WTC11 (cell line): Measurements from ENCODE around the gene TMEM100. TPM values are rescaled to one million over a fixed set of nuclear protein-coding genes. Genes with fewer than 3 reads are reported as not detected.
A peak's percentile ranks its signal among the peaks of the same experiment; 100 is the strongest.

Experiments
- ATAC-seq: fragments of 200-7000 bp; cut with Tn5 transposase; 2 replicates; pipeline ENCODE4 v1.10.0; 2021; ENCODE audit warnings: mild to moderate bottlenecking, moderate library complexity
- CTCF ChIA-PET: fragments of 300-600 bp; sonication (Branson Sonifier 250); formaldehyde crosslinking; loops from one replicate; lab custom pipeline; 2021; ENCODE audit warnings: antibody characterized with exemption; lab: Charles Lee
- POLR2A ChIA-PET: fragments of 350-600 bp; sonication (Branson Sonifier 250); formaldehyde crosslinking; loops from one replicate; lab custom pipeline; 2021; ENCODE audit warnings: antibody characterized with exemption; lab: Charles Lee
- DNase-seq: peaks from one replicate; pipeline ENCODE4 v3.0.0; 2021; ENCODE audit warnings: low spot score
- H3K27ac Mint-ChIP-seq: 2 replicates; pipeline ENCODE4 v1.8.0; 2021; ENCODE audit warnings: mixed read lengths
- H3K27me3 Mint-ChIP-seq: 2 replicates; pipeline ENCODE4 v1.8.0; 2021; ENCODE audit warnings: low read depth, mild to moderate bottlenecking, moderate library complexity, mixed read lengths
- H3K36me3 Mint-ChIP-seq: 2 replicates; pipeline ENCODE4 v1.8.0; 2021; ENCODE audit warnings: mixed read lengths
- H3K4me1 Mint-ChIP-seq: 2 replicates; pipeline ENCODE4 v1.8.0; 2022; ENCODE audit warnings: mixed read lengths
- H3K4me3 Mint-ChIP-seq: 2 replicates; pipeline ENCODE4 v1.8.0; 2021; ENCODE audit warnings: mild to moderate bottlenecking, moderate library complexity, mixed read lengths
- H3K9me3 Mint-ChIP-seq: 2 replicates; pipeline ENCODE4 v1.8.0; 2021; ENCODE audit warnings: mixed read lengths
- ARID4B ChIP-seq: sonication (generic); formaldehyde crosslinking; IDR thresholded peaks from 2 replicates; pipeline ENCODE4 v1.8.0; 2023; ENCODE audit warnings: missing genetic modification reagents, mild to moderate bottlenecking, borderline replicate concordance
- CDX4 ChIP-seq: fragments of 250-450 bp; sonication (Bioruptor Pico); IDR thresholded peaks from 2 replicates; pipeline ENCODE4 v1.9.0; 2021; ENCODE audit warnings: moderate library complexity, mild to moderate bottlenecking, inconsistent platforms, borderline replicate concordance
- CTCF ChIP-seq: fragments of 200-600 bp; IDR thresholded peaks from 2 replicates; pipeline ENCODE4 v1.8.0; 2022; ENCODE audit warnings: antibody characterized with exemption
- ERG ChIP-seq: fragments of 250-450 bp; sonication (Bioruptor Pico); IDR thresholded peaks from 2 replicates; pipeline ENCODE4 v1.8.0; 2021; ENCODE audit warnings: mild to moderate bottlenecking
- IRF1 ChIP-seq: sonication (generic); formaldehyde crosslinking; IDR thresholded peaks from 2 replicates; pipeline ENCODE4 v1.8.0; 2023; ENCODE audit warnings: missing genetic modification reagents
- JAZF1 ChIP-seq: fragments of 250-450 bp; sonication (Bioruptor Pico); IDR thresholded peaks from 2 replicates; pipeline ENCODE4 v1.9.0; 2021; ENCODE audit warnings: moderate library complexity, mild to moderate bottlenecking, inconsistent platforms
- JUN ChIP-seq: sonication (generic); formaldehyde crosslinking; IDR thresholded peaks from 2 replicates; pipeline ENCODE4 v1.8.0; 2023; ENCODE audit warnings: mild to moderate bottlenecking, missing genetic modification reagents
- MYBL2 ChIP-seq: sonication (generic); formaldehyde crosslinking; IDR thresholded peaks from 2 replicates; pipeline ENCODE4 v1.8.1; 2023; ENCODE audit warnings: mild to moderate bottlenecking, moderate library complexity, missing genetic modification reagents
- NR2C2 ChIP-seq: sonication (generic); formaldehyde crosslinking; IDR thresholded peaks from 2 replicates; pipeline ENCODE4 v1.8.0; 2022; ENCODE audit warnings: mild to moderate bottlenecking, missing genetic modification reagents
- PRDM15 ChIP-seq: sonication (generic); formaldehyde crosslinking; IDR thresholded peaks from 2 replicates; pipeline ENCODE4 v1.8.0; 2022; ENCODE audit warnings: missing genetic modification reagents
- RELA ChIP-seq: sonication (generic); formaldehyde crosslinking; IDR thresholded peaks from 2 replicates; pipeline ENCODE4 v1.8.1; 2022; ENCODE audit warnings: missing genetic modification reagents, mild to moderate bottlenecking, borderline replicate concordance
- SMAD4 ChIP-seq: sonication (generic); formaldehyde crosslinking; IDR thresholded peaks from 2 replicates; pipeline ENCODE4 v1.8.0; 2022; ENCODE audit warnings: mild to moderate bottlenecking, missing genetic modification reagents
- SOX15 ChIP-seq: fragments of 250-450 bp; sonication (Bioruptor Pico); IDR thresholded peaks from 2 replicates; pipeline ENCODE4 v1.9.0; 2021; ENCODE audit warnings: mild to moderate bottlenecking
- TEAD1 ChIP-seq: sonication (generic); formaldehyde crosslinking; IDR thresholded peaks from 2 replicates; pipeline ENCODE4 v1.8.0; 2022; ENCODE audit warnings: mild to moderate bottlenecking, missing genetic modification reagents
- ZNF281 ChIP-seq: sonication (generic); formaldehyde crosslinking; IDR thresholded peaks from 2 replicates; pipeline ENCODE4 v1.8.0; 2023; ENCODE audit warnings: mild to moderate bottlenecking, missing genetic modification reagents
- ZNF671 ChIP-seq: fragments of 250-450 bp; sonication (Bioruptor Pico); IDR thresholded peaks from 2 replicates; pipeline ENCODE4 v1.8.0; 2021; ENCODE audit warnings: mild to moderate bottlenecking
- total RNA-seq: library from RNA; stranded (reverse); gene quantifications from 3 replicates; pipeline ENCODE4 v1.2.3, GENCODE V29; 2021

The TMEM100 gene
- total RNA-seq, 1 experiment from 2014 or later = 1.1 TPM

GRCh38 chr17:55735731-55736405 lies 13.2 kb upstream of the TMEM100 start:
- ATAC-seq = peak; percentile 46
- no peaks in the 10 kb centered on the region for H3K27me3 Mint-ChIP-seq
- TF ChIP-seq CTCF (peak; percentile 18; the same call in 1 of the 2 replicates), SOX15 (no peak), CDX4 (CRISPR knock-in tag) (no peak), JAZF1 (CRISPR knock-in tag) (no peak), MYBL2 (CRISPR knock-in tag) (no peak), JUN (no peak)
- H3K36me3 Mint-ChIP-seq = no peaks in the 10 kb centered on the region
- peaks cover 46% of the 10 kb centered on the region for H3K4me1 Mint-ChIP-seq
- no peak overlapping the region for H3K4me3 Mint-ChIP-seq
- DNase-seq = peak; percentile 24
- ChIA-PET POLR2A (no interaction called here), CTCF (interaction anchor here (0.6 to 1.7 kb wide), 13 partner anchors 11 to 236 kb away, joined by 3 to 22 read pairs (median 5); partner anchors contain the start of genes PCTP and TMEM100)
- no peaks in the 10 kb centered on the region for H3K9me3 Mint-ChIP-seq
- H3K27ac Mint-ChIP-seq = no peak overlapping the region

GRCh38 chr17:55734128-55734781 lies 11.6 kb upstream of the TMEM100 start:
- Mint-ChIP-seq H3K4me3 (peak overlapping the region; percentile 36), H3K4me1 (peaks cover 51% of the 10 kb centered on the region), H3K27me3 (no peaks in the 10 kb centered on the region), H3K27ac (no peak overlapping the region; the same call in 1 of the 2 replicates), H3K36me3 (no peaks in the 10 kb centered on the region), H3K9me3 (no peaks in the 10 kb centered on the region)
- ChIA-PET CTCF (interaction anchor here (0.8 to 2.0 kb wide), 7 partner anchors 9 to 132 kb away, joined by 4 to 13 read pairs (median 6); partner anchors contain the start of genes PCTP and TMEM100), POLR2A (interaction anchor here (0.7 kb wide), 1 partner anchor 17 kb away, joined by 3 read pairs; the partner anchor contains the start of gene PCTP)
- peak; percentile 45 for ATAC-seq
- peak; percentile 33 for DNase-seq
- TF ChIP-seq ZNF671 (CRISPR knock-in tag) = no peak
- no peak for TF ChIP-seq IRF1
- no peak for TF ChIP-seq ARID4B (CRISPR knock-in tag)
- no peak for TF ChIP-seq ERG (CRISPR knock-in tag)
- TF ChIP-seq TEAD1 (CRISPR knock-in tag) = no peak
- TF ChIP-seq ZNF281 = no peak
- no peak for TF ChIP-seq RELA (CRISPR knock-in tag)
- TF ChIP-seq SMAD4 (CRISPR knock-in tag) = no peak
- no peak for TF ChIP-seq PRDM15 (CRISPR knock-in tag)
- no peak for TF ChIP-seq NR2C2 (CRISPR knock-in tag)
